Measurements from ENCODE around the gene GRIK4.

- TF ChIP-seq POLR2AphosphoS5 (IDR thresholded peaks at IDR 0.05; ENCODE audit: low read depth, low read length): no peak
- TF ChIP-seq SIN3A (IDR thresholded peaks at IDR 0.05; ENCODE audit: borderline replicate concordance, insufficient read depth, low read length): no peak
Measured at GRCh38 chr11:120571476-120571875, 59.9 kb downstream of the GRIK4 start.

All from PFSK-1 (cell line).